ENCODE measurements around the gene DDOST.

The DDOST gene

GRCh38 chr1:20693623-20694022 lies 32.5 kb upstream of the DDOST start:
- Histone ChIP-seq H3K27ac (no peak overlapping the region), H3K4me3 (no peak overlapping the region)
- no peak for TF ChIP-seq CTCF (IDR thresholded peaks at IDR 0.05)
- DNase-seq (ENCODE audit: low spot score): no peak

- no peak overlapping the region for H3K27ac ChIP-seq
- no peak for DNase-seq (ENCODE audit: low spot score)
- no peak overlapping the region for H3K4me3 ChIP-seq
- TF ChIP-seq CTCF (IDR thresholded peaks at IDR 0.05): no peak
Measured at GRCh38 chr1:20691872-20692271, 30.7 kb upstream of the DDOST start.

- no peak for TF ChIP-seq CTCF (IDR thresholded peaks at IDR 0.05)
- H3K27ac ChIP-seq: no peak overlapping the region
Measured at GRCh38 chr1:20689645-20690056, 28.5 kb upstream of the DDOST start.

GRCh38 chr1:20686883-20687725 lies 25.9 kb upstream of the DDOST start:
- no peak for DNase-seq (ENCODE audit: low spot score)

More at GRCh38 chr1:20689645-20690056, 28.5 kb upstream of the DDOST start:
- no peak for DNase-seq (ENCODE audit: low spot score)
- no peak overlapping the region for H3K4me3 ChIP-seq

GRCh38 chr1:20685741-20686140 lies 24.6 kb upstream of the DDOST start:
- peak overlapping the region in 1 of 2 donors; percentile 82 for H3K27ac ChIP-seq
- H3K4me3 ChIP-seq: no peak overlapping the region
- no peak for TF ChIP-seq CTCF (IDR thresholded peaks at IDR 0.05)
- DNase-seq (ENCODE audit: low spot score): no peak

More at GRCh38 chr1:20686883-20687725, 25.9 kb upstream of the DDOST start:
- Histone ChIP-seq H3K4me3 (no peak overlapping the region), H3K27ac (no peak overlapping the region)
- TF ChIP-seq CTCF (IDR thresholded peaks at IDR 0.05): no peak

GRCh38 chr1:20685099-20685662 lies 24.0 kb upstream of the DDOST start:
- DNase-seq (ENCODE audit: low spot score): peak; percentile 68
- TF ChIP-seq CTCF (IDR thresholded peaks at IDR 0.05): no peak
- peak overlapping the region; percentile 58 for H3K4me3 ChIP-seq
- peak overlapping the region; percentile 14 to 82 for H3K27ac ChIP-seq

GRCh38 chr1:20684651-20685050 lies 23.5 kb upstream of the DDOST start:
- no peak for DNase-seq (ENCODE audit: low spot score)
- Histone ChIP-seq H3K27ac (peak overlapping the region; percentile 14 to 82), H3K4me3 (peak overlapping the region; percentile 58)
- TF ChIP-seq CTCF (IDR thresholded peaks at IDR 0.05): no peak
